HG03439 (cell line): ENCODE measurements around the gene MYEOV.

Source experiments
- ATAC-seq: cut with Tn5 transposase; IDR thresholded peaks from one replicate; pipeline ENCODE4 v1.9.1; 2021; ENCODE audit warnings: mild to moderate bottlenecking, moderate library complexity; ENCODE audit not compliant: unreplicated experiment

The MYEOV gene

DNA sequence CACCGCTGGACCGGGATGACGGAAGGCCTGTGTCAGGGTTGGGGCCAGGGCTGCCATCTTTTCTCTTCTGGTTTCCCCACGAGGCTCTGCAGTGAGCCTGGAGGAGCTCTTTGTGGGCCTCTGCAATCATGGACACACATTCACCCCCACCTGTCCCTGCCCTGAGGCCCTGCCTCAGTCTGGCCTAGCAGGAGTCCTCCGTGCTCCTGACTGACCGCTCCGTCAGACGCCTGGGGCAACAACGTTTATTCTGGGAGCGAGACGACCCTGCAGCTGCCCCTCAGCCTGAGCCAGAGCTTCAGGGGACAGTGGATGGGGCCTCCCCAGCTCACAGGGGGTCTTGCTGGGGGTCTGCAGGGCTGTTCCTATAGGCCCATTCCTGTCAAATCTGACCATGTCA is 8.2 kb upstream of the MYEOV start:
- ATAC-seq = no peak

GRCh38 chr11:69286374-69287371 is 7.3 kb upstream of the MYEOV start:
- ATAC-seq = no peak

DNA sequence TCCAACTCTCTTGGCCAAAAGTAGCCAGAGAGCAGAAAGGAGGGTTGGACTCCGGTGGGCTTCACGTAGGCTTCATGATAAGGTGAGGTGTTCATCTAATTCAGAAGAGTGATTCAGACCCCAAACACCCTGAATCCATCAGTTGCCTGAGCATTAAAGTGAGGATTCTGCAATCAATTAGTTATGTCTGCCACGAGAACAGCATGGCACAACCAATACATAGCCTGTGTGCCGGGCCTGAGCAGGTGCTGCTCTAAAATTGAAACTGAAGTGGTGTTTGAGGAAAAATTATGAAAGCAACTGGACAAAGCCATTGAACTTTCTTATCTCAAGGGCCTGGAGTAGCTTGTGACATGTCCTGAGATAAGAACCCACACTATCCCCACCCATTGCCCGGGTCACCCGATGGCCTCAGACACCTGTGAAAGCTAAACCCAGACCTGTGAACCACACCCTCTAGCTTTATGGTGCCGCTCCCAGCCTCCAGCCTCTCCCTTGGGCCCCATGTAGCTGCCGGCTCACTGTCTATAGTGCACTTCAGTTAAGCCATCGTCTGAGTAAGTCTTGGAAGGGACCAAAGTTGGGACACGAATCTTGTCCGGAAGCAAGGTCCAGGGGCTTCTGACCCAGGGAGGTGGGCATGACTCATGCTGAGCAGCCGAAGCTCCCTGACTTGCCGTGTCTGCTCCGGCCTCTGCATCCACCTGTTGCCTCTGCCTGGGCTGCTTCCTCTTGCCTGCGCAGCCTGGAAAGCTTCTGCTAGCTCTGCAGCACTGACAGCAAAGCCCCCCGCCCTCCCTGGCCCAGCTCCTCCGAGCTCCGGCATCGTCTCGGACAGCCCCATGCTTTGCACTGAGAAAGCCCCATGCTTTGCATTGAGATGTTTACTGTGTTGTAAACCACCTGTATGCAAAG is 5.7 kb upstream of the MYEOV start:
- ATAC-seq = no peak

DNA sequence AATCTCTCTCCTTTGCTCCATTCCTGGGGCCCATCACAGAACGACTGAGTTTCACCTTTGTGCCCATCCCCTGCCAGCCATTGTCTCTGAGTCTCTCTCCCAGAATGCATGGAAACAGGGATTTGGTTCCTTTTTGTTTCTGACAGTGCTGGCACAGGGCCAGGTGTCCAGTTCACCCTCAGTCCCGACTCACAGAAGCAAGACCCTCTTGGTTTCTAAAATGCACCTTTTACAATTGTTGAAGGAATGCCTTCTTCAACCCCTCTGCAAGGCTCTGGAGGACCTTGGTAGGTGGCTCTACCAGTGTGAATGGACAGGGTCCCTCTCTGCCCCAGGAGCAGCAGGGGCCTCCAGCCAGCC is 5.1 kb upstream of the MYEOV start:
- ATAC-seq = no peak

- no peak for ATAC-seq
These were observed 3.1 kb upstream of the MYEOV start for GRCh38 chr11:69290806-69291205.

GRCh38 chr11:69291459-69292110 is 2.4 kb upstream of the MYEOV start:
- no peak for ATAC-seq

DNA sequence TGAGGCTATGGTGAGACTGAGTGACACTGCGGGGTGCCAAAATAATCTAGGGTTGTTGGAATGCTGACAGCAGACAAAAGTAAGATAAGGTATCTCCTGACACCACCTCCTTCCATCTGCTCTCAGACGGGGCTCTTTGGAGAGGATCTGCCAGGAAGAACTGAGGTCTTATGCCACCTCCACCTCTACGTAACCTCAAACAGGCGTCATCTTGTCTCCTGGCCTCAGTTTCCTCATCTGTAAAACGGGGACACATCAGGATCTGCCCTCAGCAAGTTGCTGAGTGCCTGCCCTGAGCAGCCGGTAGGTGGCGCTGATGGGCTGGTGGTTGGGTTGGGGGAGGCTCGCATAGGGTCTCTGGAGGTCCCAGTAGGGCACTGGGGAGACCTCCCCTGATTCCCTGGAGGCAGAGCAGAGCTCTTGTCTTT is 1.7 kb upstream of the MYEOV start:
- no peak for ATAC-seq

GRCh38 chr11:69293087-69293486 is 868 bp upstream of the MYEOV start:
- ATAC-seq = no peak

GRCh38 chr11:69294571-69295078 is 670 bp downstream of the MYEOV start:
- ATAC-seq = no peak

DNA sequence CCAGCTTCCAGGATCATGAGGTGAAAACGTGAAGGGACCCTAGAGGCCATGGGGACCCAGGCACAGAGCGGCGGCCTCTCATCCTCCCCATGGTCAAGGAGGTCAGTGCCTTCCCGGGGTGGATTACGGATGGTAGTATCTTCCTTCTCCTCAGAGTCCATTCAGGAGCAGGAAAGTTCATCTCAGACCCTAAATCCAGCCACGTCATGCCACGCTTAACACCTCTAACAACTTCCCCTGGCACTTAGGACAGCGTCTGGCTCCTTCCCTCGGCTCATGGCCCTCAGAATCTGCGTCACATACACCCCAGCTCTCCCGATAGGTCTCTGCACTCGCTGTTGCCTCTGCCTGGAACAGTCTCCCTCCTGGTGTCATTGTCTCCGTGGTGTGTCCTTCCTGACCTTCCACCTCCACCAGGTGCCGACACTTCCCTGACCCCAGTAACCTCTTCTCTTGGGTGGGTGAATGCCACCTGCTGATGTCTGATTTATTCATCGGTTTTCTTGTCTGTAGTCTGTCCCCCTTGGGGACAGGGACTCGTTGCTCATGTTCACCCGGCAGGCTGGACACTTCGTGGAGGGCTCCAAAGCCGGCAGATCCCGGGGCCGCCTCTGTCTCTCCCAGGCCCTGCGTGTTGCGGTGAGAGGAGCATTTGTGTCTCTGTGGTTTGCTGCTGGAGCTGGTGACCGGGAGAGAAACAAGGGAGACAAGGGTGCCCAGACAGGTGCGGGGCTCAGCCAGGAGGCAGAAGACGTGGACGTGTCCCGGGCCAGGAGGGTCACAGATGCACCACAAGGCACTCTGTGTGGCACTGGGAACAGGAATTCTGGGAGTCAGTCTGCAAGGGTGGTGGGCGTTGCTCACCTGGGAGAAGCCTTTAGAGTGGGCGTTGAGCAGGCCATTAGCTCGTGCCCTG is 1.4 kb downstream of the MYEOV start:
- no peak for ATAC-seq

DNA sequence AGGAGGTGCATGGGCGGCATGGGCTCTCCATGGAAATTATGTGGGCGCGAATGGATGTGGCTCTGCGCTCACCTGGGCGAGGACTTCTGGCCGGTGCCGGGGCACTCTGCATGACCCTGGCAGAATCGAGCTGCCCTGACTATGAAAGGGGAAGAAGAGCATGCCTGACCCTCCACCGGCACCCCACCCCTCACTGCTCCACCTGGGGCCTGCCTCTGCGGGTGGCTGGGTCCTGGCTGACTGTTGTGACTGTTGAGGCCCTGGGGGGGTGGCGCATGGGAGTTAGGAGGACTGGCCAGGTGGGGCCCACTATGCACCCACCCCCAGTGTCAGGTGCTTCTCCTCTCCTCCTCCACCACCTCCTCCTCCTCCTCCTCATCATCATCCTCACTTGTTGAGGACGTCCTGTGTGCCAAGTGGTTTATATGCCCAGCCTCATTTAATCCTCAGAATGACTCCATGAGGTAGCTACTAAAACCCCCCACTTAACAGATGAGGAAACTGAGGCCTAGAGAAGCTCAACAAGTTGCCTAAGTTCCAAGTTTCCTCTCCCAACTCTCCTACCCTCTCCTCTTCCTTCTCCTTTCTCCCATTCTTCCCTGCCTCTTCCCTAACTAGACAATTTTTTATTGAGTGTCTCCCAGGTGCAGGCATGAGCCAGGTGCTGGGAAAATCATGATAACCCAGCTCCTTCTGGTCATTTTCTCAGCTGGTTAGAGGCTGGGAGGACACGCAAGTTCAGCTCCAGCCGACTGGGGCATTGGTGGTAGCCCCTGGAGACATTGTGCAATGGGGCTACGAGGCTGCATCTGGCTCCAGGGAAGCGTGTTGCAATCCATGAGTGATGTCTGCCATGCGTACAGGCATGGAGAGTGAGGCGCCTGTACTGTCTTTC is 2.3 kb downstream of the MYEOV start:
- no peak for ATAC-seq

GRCh38 chr11:69296890-69297786 is 3.2 kb downstream of the MYEOV start:
- peak; percentile 55 for ATAC-seq

GRCh38 chr11:69297787-69298266 is 3.9 kb downstream of the MYEOV start:
- no peak for ATAC-seq

DNA sequence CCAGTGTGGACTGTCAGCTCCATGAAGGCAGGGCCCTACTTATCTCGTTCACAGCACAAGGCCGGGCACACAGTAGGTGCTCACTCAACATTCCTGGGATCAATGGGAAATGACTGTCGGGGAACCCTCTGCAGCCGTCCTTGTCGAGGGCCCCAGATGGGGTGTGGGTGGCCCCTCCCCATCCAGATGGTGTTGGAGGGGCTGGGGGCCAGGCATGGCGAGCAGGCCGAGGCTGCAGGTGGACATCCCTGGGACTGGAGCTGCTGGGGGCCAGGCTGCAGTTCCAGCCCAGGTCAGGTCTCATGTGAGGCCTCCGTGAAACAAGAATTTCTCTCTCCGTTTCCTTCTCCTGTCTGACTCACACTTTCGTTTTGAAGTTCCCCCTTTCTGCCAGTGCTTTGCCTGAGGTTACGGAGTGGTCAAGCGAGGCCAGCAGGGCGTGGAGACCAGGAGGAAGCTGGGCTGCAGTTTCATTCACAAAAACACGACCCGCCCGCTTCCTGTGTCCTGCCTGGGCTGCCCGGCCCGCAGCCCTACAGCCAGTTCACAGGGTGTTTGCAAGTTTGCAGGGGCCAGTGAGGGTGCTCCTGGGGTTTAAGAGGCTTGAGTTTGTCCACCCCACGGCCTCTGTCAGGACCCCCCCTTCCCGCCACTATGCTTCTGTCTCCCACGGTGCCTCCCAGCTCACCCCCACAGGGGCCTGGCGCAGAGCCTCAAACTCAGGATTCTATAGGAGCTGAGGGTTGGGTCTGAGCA is 4.5 kb downstream of the MYEOV start:
- peak; percentile 48 for ATAC-seq

DNA sequence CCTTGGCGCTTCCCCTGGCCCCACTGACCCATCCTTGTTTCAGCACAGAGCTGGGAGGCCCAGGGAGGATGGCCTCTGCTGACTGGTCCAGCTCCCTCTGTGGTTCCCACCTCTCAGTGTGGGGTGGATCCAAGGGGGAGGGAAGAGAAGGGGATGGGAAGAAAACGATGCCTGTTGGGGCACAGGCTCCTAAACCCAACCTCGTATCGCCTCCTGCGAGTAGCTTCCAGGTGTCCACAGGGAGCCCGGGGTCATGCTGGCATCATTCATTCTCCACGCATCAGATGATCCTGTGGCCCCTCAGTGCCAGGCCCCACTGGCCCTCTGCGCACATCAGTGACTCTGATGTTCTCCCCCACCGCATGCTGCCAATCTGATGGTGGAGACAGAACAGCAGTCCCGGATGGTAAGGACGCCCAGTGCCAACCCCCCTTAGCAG is 5.1 kb downstream of the MYEOV start:
- no peak for ATAC-seq

- no peak for ATAC-seq
These were observed 5.6 kb downstream of the MYEOV start for GRCh38 chr11:69299572-69299971.
